COLO829 (cell line): Measurements from ENCODE around the gene THAP7.

Source experiments
- DNase-seq: peaks from one replicate; pipeline ENCODE4 v3.0.0; 2012; ENCODE audit warnings: low spot score

THAP7 gene

GRCh38 chr22:20964090-20964798 lies 37.7 kb downstream of the THAP7 start:
- no peak for DNase-seq

- DNase-seq: no peak
These were observed 38.5 kb downstream of the THAP7 start for GRCh38 chr22:20963201-20964052.

- no peak for DNase-seq
These were observed 39.4 kb downstream of the THAP7 start for GRCh38 chr22:20962491-20962945.

GRCh38 chr22:20960609-20961008 lies 41.3 kb downstream of the THAP7 start:
- DNase-seq: no peak

- no peak for DNase-seq
These were observed 42.1 kb downstream of the THAP7 start for GRCh38 chr22:20959578-20960461.

GRCh38 chr22:20957683-20958431 lies 44.1 kb downstream of the THAP7 start:
- DNase-seq: no peak

- no peak for DNase-seq
These were observed 44.7 kb downstream of the THAP7 start for GRCh38 chr22:20957102-20957682.

GRCh38 chr22:20956258-20957101 lies 45.4 kb downstream of the THAP7 start:
- DNase-seq: no peak

- no peak for DNase-seq
These were observed 46.4 kb downstream of the THAP7 start for GRCh38 chr22:20955548-20955947.

GRCh38 chr22:20953668-20954500 lies 48.0 kb downstream of the THAP7 start:
- DNase-seq: no peak

GRCh38 chr22:20953342-20953608 lies 48.6 kb downstream of the THAP7 start:
- DNase-seq: no peak

- DNase-seq: no peak
These were observed 49.2 kb downstream of the THAP7 start for GRCh38 chr22:20952544-20953341.

GRCh38 chr22:20951932-20952380 lies 50.0 kb downstream of the THAP7 start:
- DNase-seq: no peak

- no peak for DNase-seq
These were observed 50.6 kb downstream of the THAP7 start for GRCh38 chr22:20951151-20951931.

GRCh38 chr22:20949698-20950183 lies 52.2 kb downstream of the THAP7 start:
- DNase-seq: no peak
